Esophagus muscularis mucosa (tissue), 4 donors: ENCODE measurements around the gene ARL9.

Experiments
- CTCF ChIP-seq, 3 experiments: fragments of 200-600 bp in 2 of 3; fragments of 450-650 bp in 1 of 3; sonication (generic) in 2 of 3; IDR thresholded peaks; one replicate each; pipeline ENCODE4 v1.5.1; 2017 to 2019; ENCODE audit warnings: antibody characterized with exemption in 3 of 3, mild to moderate bottlenecking in 2 of 3, moderate library complexity in 1 of 3
- EP300 ChIP-seq: sonication (generic); formaldehyde crosslinking; IDR thresholded peaks from one replicate; pipeline ENCODE4 v1.6.1; 2017; ENCODE audit warnings: antibody characterized with exemption
- POLR2AphosphoS5 ChIP-seq, 2 donors: sonication (generic); formaldehyde crosslinking; IDR thresholded peaks; one replicate each; pipeline ENCODE4 v1.6.1; 2017; ENCODE audit warnings: antibody characterized with exemption in 2 of 2

GRCh38 chr4:56468097-56468422 is 37.5 kb upstream of the ARL9 start:
- no peak for TF ChIP-seq POLR2AphosphoS5 (IDR thresholded peaks at IDR 0.05)
- TF ChIP-seq CTCF (IDR thresholded peaks at IDR 0.05): no peak
- no peak for TF ChIP-seq EP300
